ENCODE data around the gene TM4SF1. TPM values are rescaled to one million over a fixed set of nuclear protein-coding genes. Genes with fewer than 3 reads are reported as not detected.

Gene TM4SF1
- total and polyA plus RNA-seq, 2 experiments from 2014 or later, result 0.10 to 0.74 TPM

DNA sequence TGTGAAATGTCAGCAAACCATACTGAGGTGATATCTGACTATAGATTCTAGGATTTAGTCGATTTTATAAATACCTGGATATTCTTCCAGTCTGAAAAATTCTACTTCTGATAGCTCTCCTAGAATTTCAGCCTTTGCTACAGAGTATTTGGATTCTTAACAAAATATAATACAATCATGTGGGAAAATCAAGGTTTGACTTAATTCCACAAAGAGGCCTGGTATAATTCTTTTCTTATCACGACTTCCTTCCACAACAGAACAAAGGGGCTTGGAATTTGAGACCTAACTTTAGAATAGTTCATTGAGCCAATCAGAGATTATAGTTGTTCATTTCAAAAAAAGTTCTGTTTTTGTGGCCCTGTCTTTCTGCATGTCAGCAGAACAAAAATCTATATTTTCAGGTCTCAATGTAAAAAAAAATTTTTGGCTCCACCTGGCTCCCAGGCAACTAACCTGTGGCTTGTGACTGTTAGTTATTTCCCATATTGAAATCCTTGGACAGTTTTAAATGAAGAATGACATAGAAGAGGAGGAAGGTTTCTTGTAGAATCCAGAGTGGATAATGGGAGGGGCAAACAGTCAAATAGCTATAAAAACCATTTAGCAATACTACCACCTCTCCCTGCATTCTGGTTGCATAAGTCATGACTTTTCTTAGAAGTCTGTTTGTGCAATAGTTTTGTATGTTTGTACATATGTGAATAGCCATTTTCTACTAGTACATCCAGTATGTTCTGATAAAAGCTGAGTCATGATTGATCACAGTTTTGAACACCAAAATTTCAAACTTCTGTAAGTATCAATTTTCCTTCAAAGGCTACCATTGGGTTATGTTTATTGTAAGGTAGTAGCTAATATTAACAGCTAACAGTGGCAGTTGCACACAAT, 4.0 kb downstream of the TM4SF1 start:
- Histone ChIP-seq H3K4me3 (no peak overlapping the region), H3K4me2 (no peak overlapping the region), H3F3A (replicated peaks; ENCODE audit: low read depth) (no peaks in the 10 kb centered on the region), H4K20me1 (replicated peaks; ENCODE audit: insufficient read depth) (no peaks in the 10 kb centered on the region), H2AFZ (no peak overlapping the region), H3K4me1 (ENCODE audit: insufficient read depth) (peaks cover 43% of the 10 kb centered on the region), H3K79me2 (replicated peaks; ENCODE audit: insufficient read depth) (no peaks in the 10 kb centered on the region), H3K9me2 (ENCODE audit: insufficient read depth) (no peaks in the 10 kb centered on the region), H3K27ac (ENCODE audit: low read depth) (no peak overlapping the region), H3K27me3 (ENCODE audit: insufficient read depth) (no peaks in the 10 kb centered on the region), H3K36me3 (ENCODE audit: insufficient read depth) (no peaks in the 10 kb centered on the region)
- Mint-ChIP-seq H3K36me3 (ENCODE audit: low read depth) (no peaks in the 10 kb centered on the region; the same call in 1 of the 3 replicates), H3K27ac (no peak overlapping the region), H3K4me1 (peaks cover 53% of the 10 kb centered on the region), H3K4me3 (no peak overlapping the region), H3K9me3 (peaks cover 4% of the 10 kb centered on the region), H3K27me3 (ENCODE audit: insufficient read depth, low read depth, poor library complexity) (peaks cover 2% of the 10 kb centered on the region)
- TF ChIP-seq EZH2 (IDR thresholded peaks at IDR 0.05; ENCODE audit: low read depth, unreplicated experiment), result no peak
- no peak for TF ChIP-seq STAT1 (IDR thresholded peaks at IDR 0.05; ENCODE audit: unreplicated experiment)
- TF ChIP-seq CREB1 (CRISPR knock-in tag; IDR thresholded peaks at IDR 0.05; ENCODE audit: low read depth), result no peak
- no peak for TF ChIP-seq ZNF114 (CRISPR knock-in tag; IDR thresholded peaks at IDR 0.05)
- TF ChIP-seq NANOG (IDR thresholded peaks at IDR 0.05; ENCODE audit: borderline replicate concordance), result no peak
- TF ChIP-seq, protein P1, sequence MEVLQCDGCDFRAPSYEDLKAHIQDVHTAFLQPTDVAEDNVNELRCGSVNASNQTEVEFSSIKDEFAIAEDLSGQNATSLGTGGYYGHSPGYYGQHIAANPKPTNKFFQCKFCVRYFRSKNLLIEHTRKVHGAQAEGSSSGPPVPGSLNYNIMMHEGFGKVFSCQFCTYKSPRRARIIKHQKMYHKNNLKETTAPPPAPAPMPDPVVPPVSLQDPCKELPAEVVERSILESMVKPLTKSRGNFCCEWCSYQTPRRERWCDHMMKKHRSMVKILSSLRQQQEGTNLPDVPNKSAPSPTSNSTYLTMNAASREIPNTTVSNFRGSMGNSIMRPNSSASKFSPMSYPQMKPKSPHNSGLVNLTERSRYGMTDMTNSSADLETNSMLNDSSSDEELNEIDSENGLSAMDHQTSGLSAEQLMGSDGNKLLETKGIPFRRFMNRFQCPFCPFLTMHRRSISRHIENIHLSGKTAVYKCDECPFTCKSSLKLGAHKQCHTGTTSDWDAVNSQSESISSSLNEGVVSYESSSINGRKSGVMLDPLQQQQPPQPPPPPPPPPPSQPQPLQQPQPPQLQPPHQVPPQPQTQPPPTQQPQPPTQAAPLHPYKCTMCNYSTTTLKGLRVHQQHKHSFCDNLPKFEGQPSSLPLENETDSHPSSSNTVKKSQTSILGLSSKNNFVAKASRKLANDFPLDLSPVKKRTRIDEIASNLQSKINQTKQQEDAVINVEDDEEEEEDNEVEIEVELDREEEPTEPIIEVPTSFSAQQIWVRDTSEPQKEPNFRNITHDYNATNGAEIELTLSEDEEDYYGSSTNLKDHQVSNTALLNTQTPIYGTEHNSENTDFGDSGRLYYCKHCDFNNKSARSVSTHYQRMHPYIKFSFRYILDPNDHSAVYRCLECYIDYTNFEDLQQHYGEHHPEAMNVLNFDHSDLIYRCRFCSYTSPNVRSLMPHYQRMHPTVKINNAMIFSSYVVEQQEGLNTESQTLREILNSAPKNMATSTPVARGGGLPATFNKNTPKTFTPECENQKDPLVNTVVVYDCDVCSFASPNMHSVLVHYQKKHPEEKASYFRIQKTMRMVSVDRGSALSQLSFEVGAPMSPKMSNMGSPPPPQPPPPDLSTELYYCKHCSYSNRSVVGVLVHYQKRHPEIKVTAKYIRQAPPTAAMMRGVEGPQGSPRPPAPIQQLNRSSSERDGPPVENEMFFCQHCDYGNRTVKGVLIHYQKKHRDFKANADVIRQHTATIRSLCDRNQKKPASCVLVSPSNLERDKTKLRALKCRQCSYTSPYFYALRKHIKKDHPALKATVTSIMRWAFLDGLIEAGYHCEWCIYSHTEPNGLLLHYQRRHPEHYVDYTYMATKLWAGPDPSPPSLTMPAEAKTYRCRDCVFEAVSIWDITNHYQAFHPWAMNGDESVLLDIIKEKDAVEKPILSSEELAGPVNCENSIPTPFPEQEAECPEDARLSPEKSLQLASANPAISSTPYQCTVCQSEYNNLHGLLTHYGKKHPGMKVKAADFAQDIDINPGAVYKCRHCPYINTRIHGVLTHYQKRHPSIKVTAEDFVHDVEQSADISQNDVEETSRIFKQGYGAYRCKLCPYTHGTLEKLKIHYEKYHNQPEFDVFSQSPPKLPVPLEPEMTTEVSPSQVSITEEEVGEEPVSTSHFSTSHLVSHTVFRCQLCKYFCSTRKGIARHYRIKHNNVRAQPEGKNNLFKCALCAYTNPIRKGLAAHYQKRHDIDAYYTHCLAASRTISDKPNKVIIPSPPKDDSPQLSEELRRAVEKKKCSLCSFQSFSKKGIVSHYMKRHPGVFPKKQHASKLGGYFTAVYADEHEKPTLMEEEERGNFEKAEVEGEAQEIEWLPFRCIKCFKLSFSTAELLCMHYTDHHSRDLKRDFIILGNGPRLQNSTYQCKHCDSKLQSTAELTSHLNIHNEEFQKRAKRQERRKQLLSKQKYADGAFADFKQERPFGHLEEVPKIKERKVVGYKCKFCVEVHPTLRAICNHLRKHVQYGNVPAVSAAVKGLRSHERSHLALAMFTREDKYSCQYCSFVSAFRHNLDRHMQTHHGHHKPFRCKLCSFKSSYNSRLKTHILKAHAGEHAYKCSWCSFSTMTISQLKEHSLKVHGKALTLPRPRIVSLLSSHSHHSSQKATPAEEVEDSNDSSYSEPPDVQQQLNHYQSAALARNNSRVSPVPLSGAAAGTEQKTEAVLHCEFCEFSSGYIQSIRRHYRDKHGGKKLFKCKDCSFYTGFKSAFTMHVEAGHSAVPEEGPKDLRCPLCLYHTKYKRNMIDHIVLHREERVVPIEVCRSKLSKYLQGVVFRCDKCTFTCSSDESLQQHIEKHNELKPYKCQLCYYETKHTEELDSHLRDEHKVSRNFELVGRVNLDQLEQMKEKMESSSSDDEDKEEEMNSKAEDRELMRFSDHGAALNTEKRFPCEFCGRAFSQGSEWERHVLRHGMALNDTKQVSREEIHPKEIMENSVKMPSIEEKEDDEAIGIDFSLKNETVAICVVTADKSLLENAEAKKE (CRISPR knock-in tag; IDR thresholded peaks at IDR 0.05), result no peak
- no peak for TF ChIP-seq EZH2phosphoT487 (IDR thresholded peaks at IDR 0.05; ENCODE audit: unreplicated experiment)
- TF ChIP-seq POLR2AphosphoS5 (IDR thresholded peaks at IDR 0.05; ENCODE audit: low read depth), result no peak
- TF ChIP-seq, protein P2, sequence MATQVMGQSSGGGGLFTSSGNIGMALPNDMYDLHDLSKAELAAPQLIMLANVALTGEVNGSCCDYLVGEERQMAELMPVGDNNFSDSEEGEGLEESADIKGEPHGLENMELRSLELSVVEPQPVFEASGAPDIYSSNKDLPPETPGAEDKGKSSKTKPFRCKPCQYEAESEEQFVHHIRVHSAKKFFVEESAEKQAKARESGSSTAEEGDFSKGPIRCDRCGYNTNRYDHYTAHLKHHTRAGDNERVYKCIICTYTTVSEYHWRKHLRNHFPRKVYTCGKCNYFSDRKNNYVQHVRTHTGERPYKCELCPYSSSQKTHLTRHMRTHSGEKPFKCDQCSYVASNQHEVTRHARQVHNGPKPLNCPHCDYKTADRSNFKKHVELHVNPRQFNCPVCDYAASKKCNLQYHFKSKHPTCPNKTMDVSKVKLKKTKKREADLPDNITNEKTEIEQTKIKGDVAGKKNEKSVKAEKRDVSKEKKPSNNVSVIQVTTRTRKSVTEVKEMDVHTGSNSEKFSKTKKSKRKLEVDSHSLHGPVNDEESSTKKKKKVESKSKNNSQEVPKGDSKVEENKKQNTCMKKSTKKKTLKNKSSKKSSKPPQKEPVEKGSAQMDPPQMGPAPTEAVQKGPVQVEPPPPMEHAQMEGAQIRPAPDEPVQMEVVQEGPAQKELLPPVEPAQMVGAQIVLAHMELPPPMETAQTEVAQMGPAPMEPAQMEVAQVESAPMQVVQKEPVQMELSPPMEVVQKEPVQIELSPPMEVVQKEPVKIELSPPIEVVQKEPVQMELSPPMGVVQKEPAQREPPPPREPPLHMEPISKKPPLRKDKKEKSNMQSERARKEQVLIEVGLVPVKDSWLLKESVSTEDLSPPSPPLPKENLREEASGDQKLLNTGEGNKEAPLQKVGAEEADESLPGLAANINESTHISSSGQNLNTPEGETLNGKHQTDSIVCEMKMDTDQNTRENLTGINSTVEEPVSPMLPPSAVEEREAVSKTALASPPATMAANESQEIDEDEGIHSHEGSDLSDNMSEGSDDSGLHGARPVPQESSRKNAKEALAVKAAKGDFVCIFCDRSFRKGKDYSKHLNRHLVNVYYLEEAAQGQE (IDR thresholded peaks at IDR 0.05; ENCODE audit: unreplicated experiment), result no peak
- TF ChIP-seq, protein P3, sequence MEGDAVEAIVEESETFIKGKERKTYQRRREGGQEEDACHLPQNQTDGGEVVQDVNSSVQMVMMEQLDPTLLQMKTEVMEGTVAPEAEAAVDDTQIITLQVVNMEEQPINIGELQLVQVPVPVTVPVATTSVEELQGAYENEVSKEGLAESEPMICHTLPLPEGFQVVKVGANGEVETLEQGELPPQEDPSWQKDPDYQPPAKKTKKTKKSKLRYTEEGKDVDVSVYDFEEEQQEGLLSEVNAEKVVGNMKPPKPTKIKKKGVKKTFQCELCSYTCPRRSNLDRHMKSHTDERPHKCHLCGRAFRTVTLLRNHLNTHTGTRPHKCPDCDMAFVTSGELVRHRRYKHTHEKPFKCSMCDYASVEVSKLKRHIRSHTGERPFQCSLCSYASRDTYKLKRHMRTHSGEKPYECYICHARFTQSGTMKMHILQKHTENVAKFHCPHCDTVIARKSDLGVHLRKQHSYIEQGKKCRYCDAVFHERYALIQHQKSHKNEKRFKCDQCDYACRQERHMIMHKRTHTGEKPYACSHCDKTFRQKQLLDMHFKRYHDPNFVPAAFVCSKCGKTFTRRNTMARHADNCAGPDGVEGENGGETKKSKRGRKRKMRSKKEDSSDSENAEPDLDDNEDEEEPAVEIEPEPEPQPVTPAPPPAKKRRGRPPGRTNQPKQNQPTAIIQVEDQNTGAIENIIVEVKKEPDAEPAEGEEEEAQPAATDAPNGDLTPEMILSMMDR (conservative IDR thresholded peaks at IDR 0.05; ENCODE audit: low read depth in 2 of 2), result no peak
- TF ChIP-seq, protein P4, sequence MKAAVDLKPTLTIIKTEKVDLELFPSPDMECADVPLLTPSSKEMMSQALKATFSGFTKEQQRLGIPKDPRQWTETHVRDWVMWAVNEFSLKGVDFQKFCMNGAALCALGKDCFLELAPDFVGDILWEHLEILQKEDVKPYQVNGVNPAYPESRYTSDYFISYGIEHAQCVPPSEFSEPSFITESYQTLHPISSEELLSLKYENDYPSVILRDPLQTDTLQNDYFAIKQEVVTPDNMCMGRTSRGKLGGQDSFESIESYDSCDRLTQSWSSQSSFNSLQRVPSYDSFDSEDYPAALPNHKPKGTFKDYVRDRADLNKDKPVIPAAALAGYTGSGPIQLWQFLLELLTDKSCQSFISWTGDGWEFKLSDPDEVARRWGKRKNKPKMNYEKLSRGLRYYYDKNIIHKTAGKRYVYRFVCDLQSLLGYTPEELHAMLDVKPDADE (IDR thresholded peaks at IDR 0.05), result no peak
- no peak for TF ChIP-seq ZNF331 (CRISPR knock-in tag; IDR thresholded peaks at IDR 0.05; ENCODE audit: low read depth)
- no peak for TF ChIP-seq JUNB (IDR thresholded peaks at IDR 0.05; ENCODE audit: unreplicated experiment)
- DNase-seq (ENCODE audit: low spot score), result no peak
- ATAC-seq, result no peak
